ENCODE results near the gene TEAD2. TPM values are rescaled to one million over a fixed set of nuclear protein-coding genes. Genes with fewer than 3 reads are reported as not detected.
"Not testable (repeated sequence)": the region's sequence is repeated elsewhere in the genome, so short reads cannot be mapped to it uniquely, and the experiment has no call there.

Gene TEAD2
- total and polyA plus RNA-seq, 10 donors, result 5.8 to 24.7 (median 14.4) TPM

DNA sequence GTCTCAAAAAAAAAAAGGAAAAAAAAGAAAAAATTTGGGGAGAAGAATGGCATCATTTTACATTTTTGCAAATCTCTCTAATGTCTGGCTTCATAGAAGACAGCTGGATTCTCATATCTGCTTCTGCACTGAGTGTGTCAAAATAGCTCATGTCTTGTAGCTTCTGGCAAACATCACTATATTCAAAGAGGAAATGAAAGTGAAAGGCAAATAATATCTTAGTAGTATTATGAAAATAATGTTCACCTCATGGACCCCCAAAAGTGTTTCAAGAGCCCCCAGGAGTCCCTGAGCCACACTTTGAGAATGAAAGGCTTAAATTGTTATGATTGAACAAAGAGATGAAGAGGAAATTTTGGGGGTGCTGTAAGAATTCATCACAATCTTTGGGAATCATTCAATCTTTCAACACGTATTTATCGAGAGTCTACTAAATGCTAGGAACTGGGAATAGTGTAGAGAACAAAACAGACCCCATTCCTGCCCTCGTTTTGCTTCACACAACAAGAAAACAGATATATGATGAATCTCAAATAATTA lies 36.0 kb downstream of the TEAD2 start:
- DNase-seq, result no peak
- Histone ChIP-seq H3K9me3 (peaks cover 0 to 20% (median 13%) of the 10 kb centered on the region in 8 donors), H3K4me1 (peaks cover 0 to 70% (median 53%) of the 10 kb centered on the region in 6 donors), H3K36me3 (peaks cover 0 to 29% (median 2%) of the 10 kb centered on the region in 6 donors), H3K4me3 (no peak overlapping the region), H3K27ac (peak overlapping the region; percentile 35 to 95 (median 78)), H3K27me3 (replicated peaks in 1 of 7) (no peaks in the 10 kb centered on the region)
- TF ChIP-seq, protein P1, sequence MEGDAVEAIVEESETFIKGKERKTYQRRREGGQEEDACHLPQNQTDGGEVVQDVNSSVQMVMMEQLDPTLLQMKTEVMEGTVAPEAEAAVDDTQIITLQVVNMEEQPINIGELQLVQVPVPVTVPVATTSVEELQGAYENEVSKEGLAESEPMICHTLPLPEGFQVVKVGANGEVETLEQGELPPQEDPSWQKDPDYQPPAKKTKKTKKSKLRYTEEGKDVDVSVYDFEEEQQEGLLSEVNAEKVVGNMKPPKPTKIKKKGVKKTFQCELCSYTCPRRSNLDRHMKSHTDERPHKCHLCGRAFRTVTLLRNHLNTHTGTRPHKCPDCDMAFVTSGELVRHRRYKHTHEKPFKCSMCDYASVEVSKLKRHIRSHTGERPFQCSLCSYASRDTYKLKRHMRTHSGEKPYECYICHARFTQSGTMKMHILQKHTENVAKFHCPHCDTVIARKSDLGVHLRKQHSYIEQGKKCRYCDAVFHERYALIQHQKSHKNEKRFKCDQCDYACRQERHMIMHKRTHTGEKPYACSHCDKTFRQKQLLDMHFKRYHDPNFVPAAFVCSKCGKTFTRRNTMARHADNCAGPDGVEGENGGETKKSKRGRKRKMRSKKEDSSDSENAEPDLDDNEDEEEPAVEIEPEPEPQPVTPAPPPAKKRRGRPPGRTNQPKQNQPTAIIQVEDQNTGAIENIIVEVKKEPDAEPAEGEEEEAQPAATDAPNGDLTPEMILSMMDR (IDR thresholded peaks at IDR 0.05 in 8 of 11, conservative IDR thresholded peaks at IDR 0.05 in 3 of 11), result no peak
- TF ChIP-seq POLR2AphosphoS5 (IDR thresholded peaks at IDR 0.05) (no peak), POLR2A (IDR thresholded peaks at IDR 0.05) (no peak)
- intact Hi-C loops (cut with DNase I; ENCODE audit: low total_unique reads), result no loop called here
- 72 to 90% (median 82%) methylated on average over 3 of the region's 3 CpGs for WGBS, 5 donors

DNA sequence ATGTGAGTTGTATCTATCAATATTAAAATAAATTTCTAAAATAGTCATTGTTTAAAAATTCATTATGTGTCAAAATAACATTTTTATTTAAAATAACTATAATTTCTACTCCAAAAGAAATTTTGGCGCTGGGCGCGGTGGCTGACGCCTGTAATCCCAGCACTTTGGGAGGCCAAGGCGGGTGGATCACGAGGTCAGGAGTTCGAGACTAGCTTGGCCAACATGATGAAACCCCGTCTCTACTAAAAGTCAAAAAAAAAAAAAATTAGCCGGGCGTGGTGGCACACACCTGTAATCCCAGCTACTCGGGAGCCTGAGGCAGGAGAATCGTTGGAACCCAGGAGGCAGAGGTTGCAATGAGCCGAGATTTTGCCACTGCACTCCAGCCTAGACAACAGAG lies 36.5 kb downstream of the TEAD2 start:
- intact Hi-C loops (cut with DNase I; ENCODE audit: low total_unique reads), result not testable (repeated sequence)
- 77 to 90% (median 85%) methylated on average over 13 of the region's 13 CpGs for WGBS, 5 donors
- peaks cover 0 to 25% (median 3%) of the 10 kb centered on the region in 6 donors for H3K36me3 ChIP-seq

DNA sequence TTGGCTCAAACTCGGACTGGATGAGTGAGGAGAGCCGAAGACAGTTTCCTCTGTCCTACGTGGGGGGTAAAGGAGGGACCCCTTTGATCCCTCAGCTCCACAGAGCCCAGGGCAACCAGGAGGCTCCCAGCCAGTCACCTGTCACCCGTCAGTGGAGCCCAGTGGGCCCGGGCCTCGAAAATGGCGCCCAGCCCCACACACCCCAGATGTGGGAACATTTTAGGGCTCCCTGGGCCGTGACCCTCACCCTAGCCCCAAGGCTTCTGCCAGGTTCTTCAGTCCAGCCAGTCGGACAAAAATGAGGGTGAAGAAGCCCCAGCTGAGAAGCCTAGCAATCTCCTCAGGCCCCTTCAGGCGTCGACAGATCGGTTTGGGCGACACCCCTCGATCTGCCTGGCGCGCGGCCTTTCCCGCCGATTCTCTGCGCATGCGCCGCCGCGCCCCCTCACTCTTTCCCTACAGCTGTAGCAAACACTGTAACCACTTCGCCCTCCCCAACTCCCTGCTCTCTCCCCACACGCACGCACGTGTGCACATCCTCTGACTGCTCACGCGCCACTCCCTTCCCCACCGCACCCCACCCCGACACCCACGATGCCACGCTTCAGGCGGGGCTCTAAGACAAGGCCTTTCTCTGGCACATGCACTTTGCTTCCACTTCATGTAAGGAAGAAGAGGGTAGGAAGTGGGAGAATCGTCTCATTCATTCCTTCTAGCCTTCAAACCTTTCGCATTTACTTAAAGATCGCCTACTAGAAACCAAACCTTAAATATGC lies 37.2 kb downstream of the TEAD2 start, which contains the start of gene SLC6A16:
SLC6A16 (minus strand) TSS at position 391 of the 776 bp plus-strand sequence. CDS start 13,844 bp downstream, outside the sequence.
- peaks cover 0 to 32% (median 25%) of the 10 kb centered on the region in 8 donors for H3K9me3 ChIP-seq
- no peaks in the 10 kb centered on the region for H3K27me3 ChIP-seq (replicated peaks in 1 of 7)
- no peak for DNase-seq
- TF ChIP-seq POLR2A (IDR thresholded peaks at IDR 0.05) (no peak), POLR2AphosphoS5 (IDR thresholded peaks at IDR 0.05) (peak in 1 of 3 donors; percentile 45)
- intact Hi-C loops (cut with DNase I; ENCODE audit: low total_unique reads), result no loop called here
- H3K36me3 ChIP-seq, result peaks cover 0 to 17% (median 5%) of the 10 kb centered on the region in 6 donors
- no peak within 1 kb of the TSS for H3K4me3 ChIP-seq
- peaks cover 0 to 57% (median 41%) of the 10 kb centered on the region in 6 donors for H3K4me1 ChIP-seq
- 86 to 92% (median 88%) methylated on average over 34 to 38 of the region's 38 CpGs for WGBS, 5 donors
- peak within 1 kb of the TSS in 7 of 8 donors; percentile 52 to 95 (median 87) for H3K27ac ChIP-seq

More for the DNA sequence above, 36.5 kb downstream of the TEAD2 start:
- peaks cover 0 to 24% (median 18%) of the 10 kb centered on the region in 8 donors for H3K9me3 ChIP-seq
- H3K4me1 ChIP-seq, result peaks cover 0 to 65% (median 49%) of the 10 kb centered on the region in 6 donors
- not testable (repeated sequence) for H3K4me3 ChIP-seq; DNase-seq; H3K27me3 ChIP-seq (replicated peaks in 1 of 7)
- H3K27ac ChIP-seq, result peak overlapping the region in 7 of 8 donors; percentile 52 to 95 (median 87)

DNA sequence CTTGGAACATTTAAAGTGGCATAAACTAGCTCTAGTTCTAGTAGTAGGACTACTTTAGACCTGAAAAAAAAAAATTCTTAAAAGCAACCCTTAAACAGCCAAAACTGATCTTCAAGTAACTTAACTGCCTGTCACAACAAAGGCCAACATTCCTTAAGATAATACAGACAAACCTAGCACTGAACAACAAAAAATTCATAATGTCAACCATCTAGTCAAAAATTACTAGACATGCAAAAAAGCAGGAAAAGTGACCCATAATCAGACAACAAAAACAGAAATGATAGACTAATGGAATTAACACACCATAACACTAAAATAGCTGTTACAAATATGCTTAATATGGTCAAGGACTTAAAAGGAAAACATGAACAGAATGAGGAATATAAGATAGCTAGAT lies 43.9 kb downstream of the TEAD2 start:
- no peak overlapping the region for H3K27ac ChIP-seq
- no peak for TF ChIP-seq POLR2AphosphoS5 (IDR thresholded peaks at IDR 0.05)
- TF ChIP-seq, protein P1 (IDR thresholded peaks at IDR 0.05 in 8 of 11, conservative IDR thresholded peaks at IDR 0.05 in 3 of 11), result no peak
- no peak for TF ChIP-seq POLR2A (IDR thresholded peaks at IDR 0.05)
- H3K27me3 ChIP-seq (replicated peaks in 1 of 7), result no peaks in the 10 kb centered on the region
- intact Hi-C loops (cut with DNase I; ENCODE audit: low total_unique reads), result no loop called here
- H3K4me3 ChIP-seq, result no peak overlapping the region
- no peak for DNase-seq
- H3K9me3 ChIP-seq, result peaks cover 0 to 61% (median 44%) of the 10 kb centered on the region in 8 donors
- peaks cover 0 to 7% (median 0%) of the 10 kb centered on the region in 6 donors for H3K4me1 ChIP-seq
- H3K36me3 ChIP-seq, result peaks cover 0 to 37% (median 5%) of the 10 kb centered on the region in 6 donors

DNA sequence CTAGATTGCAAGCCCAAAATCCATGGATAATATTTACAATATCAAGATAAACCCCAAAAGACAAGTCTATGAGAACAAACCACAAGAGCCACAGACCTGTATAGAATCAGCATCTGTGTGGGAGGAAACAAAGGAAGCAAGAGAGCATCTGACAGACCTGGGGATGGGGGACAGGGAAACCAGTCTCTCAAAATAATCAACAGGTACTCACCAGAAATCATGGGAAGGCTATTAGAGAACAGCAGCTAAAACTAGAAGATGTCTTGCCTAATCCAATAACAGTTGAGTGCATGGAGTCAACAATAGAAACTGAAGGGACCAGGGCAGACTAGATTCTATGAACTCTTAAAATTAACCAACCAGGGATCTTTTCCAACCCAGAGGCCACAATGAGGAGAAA lies 45.9 kb downstream of the TEAD2 start:
- H3K4me3 ChIP-seq, result no peak overlapping the region
- H3K9me3 ChIP-seq, result peaks cover 0 to 43% (median 32%) of the 10 kb centered on the region in 8 donors
- H3K27ac ChIP-seq, result no peak overlapping the region
- no peaks in the 10 kb centered on the region for H3K27me3 ChIP-seq (replicated peaks in 1 of 7)
- no peak for DNase-seq
- no peak for TF ChIP-seq POLR2AphosphoS5 (IDR thresholded peaks at IDR 0.05)
- peaks cover 0 to 7% (median 0%) of the 10 kb centered on the region in 6 donors for H3K4me1 ChIP-seq
- peaks cover 0 to 36% (median 4%) of the 10 kb centered on the region in 6 donors for H3K36me3 ChIP-seq
- intact Hi-C loops (cut with DNase I; ENCODE audit: low total_unique reads), result no loop called here
